ENCODE results near the gene KIF16B.

DNA sequence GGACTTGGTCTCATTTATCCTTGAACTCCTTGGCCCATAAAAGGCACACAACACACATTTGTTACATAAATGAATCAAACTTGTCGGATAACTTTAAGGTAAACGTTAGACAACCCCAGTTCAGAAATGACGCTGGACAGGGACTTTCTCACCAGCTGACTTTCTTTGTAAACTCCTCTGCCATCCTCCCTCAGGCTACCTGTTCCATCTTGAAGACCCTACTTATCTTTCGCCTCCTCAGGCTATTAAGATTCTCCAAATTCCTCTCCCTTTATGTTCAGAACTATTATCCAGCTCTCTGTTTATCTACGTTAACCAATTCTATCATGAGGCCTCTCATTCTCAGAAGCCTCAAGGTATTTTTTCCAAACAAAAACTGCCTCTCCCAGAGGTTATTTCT is 47.7 kb upstream of the KIF16B start:
- no peak for TF ChIP-seq GATA2 (IDR thresholded peaks at IDR 0.05; ENCODE audit: low read depth, low read length)
- TF ChIP-seq GATA3 (IDR thresholded peaks at IDR 0.05; ENCODE audit: low read depth, low read length): no peak
